ENCODE results near the gene CARD19.

The CARD19 gene

DNA sequence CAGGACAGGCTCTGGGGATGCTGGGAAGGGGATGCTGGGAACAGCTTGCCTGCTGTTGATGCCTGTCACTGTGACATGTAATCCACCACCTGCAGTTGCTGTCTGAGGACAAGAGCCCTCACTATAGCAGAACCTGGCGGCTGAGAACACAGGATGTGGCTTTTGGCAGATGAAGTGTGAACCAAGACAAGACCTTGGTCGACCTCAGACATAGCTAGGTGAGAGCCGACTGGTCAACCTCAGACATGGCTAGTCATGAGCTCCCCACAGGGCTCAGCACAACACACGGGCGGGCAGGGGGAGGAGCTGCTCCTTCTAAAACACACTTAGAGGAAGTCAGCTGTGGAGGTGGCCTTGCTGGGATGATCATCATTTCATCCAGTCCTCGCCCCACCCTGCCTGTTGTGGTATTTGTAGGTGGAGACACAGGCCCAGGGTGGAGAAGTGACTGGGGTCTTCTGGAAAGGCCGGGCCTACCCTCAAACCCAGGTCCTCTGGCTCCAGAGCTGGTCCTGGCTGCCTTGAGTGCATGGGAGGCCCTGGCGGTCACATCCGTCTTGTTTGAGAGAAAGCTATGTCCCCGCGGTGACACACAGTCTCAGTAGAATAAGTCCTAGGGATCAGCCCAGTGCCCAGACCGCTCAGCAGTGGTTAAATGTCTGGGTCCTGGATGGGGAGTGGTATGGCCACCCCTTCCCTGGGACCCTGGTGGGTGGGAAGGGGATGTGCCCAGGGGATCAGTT, 31.5 kb upstream of the CARD19 start:
- peak; percentile 60 for DNase-seq

DNA sequence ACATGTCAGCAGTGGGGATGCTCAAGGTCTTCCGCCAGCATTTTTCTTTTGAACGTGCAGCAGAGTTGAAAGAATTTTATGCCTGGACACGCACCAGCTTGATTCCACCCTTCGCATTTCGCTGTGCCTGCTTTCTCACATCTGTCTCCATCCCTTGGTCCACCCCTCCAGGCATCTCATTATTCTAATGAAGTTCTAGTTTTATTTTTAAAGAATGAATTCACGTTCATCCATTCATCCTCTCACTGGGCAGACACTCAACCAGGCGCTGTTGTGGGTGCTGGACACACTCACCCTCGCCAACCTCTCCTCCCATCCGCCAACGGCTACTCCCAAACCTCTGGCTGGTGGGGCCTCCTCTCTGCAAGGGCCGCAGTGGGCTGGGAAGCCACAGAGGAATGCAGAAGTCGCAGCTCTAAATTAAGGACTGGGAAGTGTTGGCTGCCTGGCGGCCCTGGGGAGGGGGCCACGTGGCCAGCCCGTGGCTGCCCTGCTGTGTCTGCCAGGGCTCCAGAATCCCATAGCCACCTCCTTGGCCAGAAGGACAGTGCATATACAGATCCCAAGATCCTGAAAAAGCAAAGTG, 30.8 kb upstream of the CARD19 start:
- no peak for DNase-seq

DNA sequence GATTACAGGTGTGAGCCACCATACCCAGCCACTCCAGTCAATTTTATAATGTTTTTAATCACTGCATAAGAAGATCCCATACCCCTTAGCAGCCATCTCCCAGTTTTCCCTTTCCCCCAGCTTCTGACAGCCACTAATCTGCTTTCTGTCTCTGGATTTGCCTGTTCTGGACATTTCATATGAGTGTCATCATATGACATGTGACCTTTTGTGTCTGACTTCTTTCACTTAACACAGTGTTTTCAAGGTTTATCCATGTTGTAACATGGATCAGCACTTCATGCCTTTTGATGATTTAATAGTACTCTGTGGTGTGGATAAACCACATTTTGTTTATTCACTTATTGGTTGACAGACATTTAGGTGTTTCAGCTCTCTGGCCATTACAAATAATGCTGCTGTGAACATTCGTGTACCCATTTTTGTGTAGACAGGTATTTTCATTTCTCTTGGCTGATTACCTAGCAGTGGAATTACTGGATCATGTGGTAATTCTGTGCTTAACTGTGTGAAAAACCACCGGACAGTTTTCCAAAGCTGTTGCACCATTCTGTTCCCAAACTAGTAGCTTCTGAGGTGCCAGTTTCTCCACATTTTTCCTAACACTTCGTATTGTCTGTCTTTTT, 28.9 kb upstream of the CARD19 start:
- no peak for DNase-seq

GRCh38 chr9:93068956-93069355, 27.1 kb upstream of the CARD19 start:
- DNase-seq = no peak

DNA sequence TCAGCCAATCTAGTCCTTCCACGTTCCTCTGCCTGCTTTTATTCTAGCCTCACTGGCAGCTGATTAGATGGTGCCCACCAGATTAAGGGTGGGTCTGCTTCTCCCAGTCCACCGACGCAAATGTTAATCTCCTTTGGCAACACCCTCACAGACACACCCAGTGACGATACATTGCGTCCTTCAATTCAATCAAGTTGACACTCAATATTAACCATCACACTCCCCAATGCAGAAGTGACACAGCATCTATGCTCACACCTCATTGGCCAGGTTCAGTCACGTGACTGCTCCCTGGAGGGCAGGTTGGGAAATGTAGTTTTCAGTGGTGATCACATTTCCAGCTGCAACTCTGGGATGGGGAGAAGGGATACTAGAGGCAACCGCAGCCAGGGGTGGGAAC, 24.6 kb upstream of the CARD19 start:
- no peak for DNase-seq

GRCh38 chr9:93072383-93072795, 23.6 kb upstream of the CARD19 start:
- no peak for DNase-seq

DNA sequence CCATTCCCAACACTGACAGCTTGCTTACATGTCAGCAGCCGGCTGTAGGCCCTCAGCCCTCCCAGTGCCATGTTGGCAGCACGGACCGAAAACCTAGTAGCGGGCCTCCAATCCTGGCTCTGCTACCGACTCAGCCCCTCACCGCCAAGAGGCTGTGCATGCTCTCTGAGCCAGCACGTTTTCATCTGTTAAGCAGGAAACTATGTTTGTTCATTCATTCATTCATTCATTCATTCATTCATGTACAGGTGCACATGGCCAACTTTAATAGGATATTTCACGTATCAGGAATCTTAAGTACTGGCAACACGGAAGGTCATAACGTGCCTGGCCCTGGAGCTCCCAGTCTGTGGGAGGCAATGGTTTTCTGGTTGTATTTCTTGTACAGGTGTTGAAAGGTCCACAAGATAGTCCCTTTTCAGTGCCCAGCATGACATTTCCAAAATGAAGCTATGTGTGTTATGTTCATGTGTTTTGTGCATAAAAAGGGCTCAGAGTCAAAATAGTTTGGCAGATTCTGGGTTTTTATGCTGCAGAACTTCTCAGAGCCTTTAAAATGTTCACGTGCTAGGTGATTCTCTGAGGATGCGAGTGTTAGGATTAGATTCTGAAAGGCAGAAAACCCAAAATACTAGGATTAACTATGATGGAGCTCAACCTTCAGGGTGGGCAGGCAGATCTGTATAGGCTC, 19.8 kb upstream of the CARD19 start:
- DNase-seq = no peak

DNA sequence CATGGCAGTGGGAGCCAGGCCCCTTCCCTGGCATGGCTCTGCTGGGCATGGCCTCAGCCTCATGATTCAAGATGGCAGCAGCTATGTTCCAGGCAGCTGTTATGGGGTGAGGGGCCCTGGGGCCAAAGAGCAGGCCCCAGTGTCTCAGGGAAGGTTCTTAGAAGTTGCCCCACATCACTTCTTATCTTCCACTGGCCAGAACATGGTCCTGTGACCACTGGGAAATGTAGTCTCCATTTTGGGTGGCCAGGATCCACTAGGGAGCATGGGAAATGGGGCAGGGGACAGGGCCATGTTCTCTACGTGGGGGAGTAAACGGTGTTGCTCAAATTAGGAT, 19.3 kb upstream of the CARD19 start:
- DNase-seq = no peak

DNA sequence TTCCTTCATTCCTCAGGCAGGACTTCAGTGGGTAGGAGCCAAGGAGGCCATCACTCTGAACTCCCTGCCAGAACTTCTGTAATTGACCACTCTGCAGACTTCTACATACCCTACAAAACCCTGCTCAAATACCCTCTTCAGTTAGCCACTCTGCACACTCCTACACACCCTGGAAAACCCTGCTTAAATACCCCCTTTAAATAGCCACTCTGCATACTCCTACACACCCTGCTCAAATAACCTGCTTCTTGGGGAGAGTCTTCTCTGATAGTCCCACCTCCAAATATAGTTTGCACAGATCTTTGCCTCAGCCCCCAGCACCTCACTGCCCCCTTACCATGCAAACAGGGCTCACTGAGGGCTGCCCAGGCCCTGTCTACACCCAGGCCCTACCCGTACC, 18.6 kb upstream of the CARD19 start:
- DNase-seq = no peak

- DNase-seq = no peak
Measured at GRCh38 chr9:93077811-93078210, 18.2 kb upstream of the CARD19 start.

DNA sequence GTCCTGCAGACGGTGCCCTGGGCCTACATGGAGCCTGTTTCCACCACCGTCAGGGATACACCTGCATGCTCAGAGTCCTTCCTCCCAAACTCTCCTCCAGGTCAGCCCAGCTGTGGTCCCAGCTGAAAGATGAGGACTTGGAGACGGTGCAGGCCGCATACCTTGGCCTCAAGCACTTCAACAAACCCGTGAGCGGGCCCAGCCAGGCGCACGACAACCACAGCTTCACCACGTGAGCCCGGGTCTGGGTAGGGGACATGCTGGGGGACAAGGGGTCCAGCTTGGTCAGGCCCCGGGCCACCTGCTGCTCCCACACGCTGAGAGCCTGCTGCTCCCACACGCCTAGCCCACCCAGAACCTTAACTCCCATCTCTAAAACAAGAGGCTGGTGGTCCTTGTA, 16.6 kb upstream of the CARD19 start:
- DNase-seq = no peak

DNA sequence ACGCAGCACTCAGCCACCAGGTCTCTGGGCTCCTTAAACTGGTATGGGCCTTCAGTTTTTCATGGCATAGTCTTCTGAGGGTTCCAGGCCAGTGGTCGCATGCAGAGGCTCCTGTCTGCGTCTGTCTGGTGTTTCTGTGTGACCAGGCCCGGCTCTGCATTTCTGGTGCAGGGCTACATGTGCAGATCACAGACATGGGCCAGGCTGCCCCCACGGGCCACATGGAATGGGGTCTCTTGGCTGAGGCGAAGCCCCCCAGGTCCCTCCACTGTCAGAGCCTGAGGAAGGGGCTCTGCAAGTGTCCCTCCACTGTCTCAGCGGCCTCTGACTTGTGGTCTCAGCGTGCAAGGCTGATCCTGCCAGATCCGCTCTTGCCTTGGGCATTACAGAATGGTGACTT, 15.6 kb upstream of the CARD19 start:
- no peak for DNase-seq

- DNase-seq = no peak
Measured at GRCh38 chr9:93081081-93081529, 14.9 kb upstream of the CARD19 start.

- no peak for DNase-seq
Measured at GRCh38 chr9:93081931-93082330, 14.1 kb upstream of the CARD19 start.

GRCh38 chr9:93082841-93083411, 13.1 kb upstream of the CARD19 start:
- no peak for DNase-seq

DNA sequence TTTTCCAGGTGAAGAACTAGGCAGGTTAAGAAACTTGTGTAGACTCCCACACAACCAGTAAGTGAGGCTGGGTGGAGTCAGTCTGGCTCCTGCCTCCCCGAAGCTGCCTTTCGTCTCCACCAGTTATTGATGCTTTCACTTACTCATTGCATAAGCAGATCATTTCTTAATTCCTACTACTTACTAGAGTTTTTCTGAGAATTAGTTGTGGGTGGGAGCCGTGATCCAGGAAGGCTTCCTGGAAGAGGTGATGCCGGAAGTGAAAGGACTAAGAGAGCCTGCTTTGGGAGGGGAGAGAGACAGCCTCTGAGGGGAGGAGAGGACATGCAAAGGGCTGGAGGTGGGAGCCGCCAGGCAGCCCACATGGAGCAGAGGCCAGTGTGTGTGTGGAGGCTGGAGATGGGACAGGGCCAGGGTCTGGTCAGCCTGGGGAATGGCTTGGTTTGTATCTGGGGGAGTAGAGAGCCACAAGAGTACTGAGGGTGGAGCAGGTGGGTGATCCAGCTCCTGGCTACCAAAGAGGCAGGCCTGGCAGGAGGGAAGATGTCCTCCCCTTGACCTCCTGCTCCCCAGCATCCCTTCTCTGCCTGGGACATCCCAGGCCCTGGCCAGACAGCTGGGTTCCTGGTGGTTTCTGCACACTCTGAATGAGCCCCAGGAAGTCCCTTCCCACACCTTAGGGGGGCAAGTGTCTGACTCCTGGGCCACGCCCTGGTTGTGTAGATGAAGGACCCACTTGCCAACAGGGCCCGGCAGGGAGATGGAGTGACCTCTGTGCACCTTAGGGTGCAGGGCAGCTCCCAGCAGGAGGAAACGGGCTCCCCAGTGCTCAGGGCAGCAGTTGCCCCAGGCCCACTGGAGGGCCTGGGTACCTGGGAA, 12.2 kb upstream of the CARD19 start:
- DNase-seq = no peak

DNA sequence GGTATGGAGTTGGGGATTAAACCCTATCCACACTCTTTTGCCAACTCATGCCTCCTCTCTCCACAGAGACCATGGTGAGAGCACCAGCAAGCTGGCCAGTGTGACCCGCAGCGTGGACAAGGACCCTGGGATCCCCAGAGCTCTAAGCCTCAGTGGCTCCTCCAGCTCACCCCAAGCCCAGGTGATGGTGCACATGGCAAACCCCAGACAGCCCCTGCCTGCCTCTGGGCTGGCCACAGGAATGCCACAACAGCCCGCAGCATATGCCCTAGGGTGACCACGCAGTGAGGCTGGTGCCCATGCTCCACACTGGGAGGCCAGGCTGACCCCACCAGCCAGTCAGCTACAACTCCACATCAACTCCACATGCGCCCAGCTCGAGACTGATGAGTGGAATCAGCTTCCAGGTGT, 11.5 kb upstream of the CARD19 start:
- DNase-seq = no peak

- no peak for DNase-seq
Measured at GRCh38 chr9:93085676-93086075, 10.3 kb upstream of the CARD19 start.

DNA sequence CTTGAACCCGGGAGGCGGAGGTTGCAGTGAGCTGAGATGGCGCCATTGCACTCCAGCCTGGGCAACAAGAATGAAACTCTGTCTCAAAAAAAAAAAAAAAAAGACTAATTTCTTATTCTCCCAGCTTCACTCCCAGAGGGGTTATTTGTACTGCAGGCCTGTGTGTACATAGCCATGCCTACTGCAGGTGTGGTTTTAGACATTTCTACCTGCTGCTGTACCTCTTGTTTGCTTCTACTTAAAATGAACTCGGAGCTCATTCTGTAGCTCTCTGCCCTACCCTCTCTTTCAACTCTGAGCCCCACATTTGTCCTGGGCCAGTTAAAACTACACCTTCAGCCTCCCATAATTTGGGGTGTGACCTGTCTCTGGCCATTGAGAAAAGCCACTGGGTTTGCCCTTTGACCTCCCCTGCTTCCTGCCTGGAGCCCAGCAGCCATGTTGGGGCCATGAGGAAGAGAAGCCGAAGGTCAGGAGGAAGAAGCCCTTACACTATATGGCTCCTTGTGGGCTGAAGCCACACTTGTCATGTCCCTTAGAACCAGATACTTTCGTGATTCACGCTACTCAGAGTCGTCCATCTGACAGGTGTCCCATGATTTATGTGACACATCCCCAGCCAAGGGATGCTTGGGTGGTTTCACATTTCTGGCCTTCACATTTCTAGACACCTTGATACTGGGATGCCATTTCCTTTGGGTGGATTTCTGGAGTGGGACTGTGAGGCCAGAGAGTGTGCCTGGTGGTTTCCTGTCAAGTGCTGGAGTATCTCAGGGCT, 9.4 kb upstream of the CARD19 start:
- DNase-seq = no peak

DNA sequence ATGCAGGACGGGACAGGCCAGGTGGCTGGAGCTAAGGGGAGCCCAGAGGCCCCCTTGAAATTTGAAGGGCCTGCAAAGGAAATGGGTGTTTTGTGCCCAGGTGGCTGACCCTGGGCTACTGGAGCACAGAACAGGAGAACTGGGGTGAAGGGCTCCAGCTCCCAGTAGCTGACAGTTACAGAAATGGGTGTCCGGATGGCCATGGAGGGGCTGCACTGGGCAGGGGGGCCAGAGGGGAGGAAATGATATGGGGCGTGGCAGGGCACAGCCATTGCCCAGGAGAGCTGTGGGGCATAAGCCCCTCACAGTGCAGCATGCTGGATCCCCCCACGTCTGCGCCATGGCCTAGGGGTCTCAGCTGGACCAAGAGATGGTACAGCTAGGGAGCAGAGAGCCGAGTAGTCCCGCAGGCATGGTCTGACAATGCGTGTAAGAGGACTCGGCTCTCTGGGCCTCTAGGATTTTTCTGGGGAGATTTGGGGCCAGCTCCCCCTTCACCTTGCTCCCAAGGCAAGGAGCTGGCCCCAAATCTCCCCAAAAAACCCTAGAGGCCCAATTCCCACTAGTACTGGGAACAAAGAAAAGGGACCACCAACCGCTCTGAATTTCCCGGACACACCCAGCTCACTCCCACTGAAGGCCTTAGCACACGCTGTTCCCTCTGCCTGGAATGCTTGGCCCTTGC, 7.9 kb upstream of the CARD19 start:
- no peak for DNase-seq

DNA sequence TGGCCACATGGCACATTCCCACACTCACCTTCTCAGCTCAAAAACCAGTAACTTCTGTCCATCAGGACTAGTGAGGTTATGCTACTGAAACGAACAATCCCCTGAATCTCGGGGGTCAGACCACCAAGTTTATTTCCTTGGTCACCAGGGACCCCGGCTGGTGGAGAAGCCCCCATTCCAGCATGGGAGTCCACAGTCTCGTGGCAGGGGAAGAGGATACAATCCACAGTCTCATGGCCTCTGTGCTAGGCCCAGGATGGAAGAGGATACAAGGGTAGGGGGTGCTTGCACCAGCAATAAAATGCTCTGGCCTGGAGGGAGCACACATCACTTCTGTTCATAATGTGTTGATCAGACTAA, 7.4 kb upstream of the CARD19 start:
- DNase-seq = no peak
